ENCODE measurements around the gene PLA2G2F. TPM values are rescaled to one million over a fixed set of nuclear protein-coding genes. Genes with fewer than 3 reads are reported as not detected.

Gene PLA2G2F
- total RNA-seq, 1 donor = not detected

GRCh38 chr1:20108366-20109123, 30.6 kb upstream of the PLA2G2F start:
- no peak overlapping the region for H3K4me3 ChIP-seq (ENCODE audit: low read length)
- no peaks in the 10 kb centered on the region for H3K9me3 ChIP-seq (ENCODE audit: low read depth, low read length)
- H3K4me1 ChIP-seq (ENCODE audit: insufficient read depth, low read length) = no peaks in the 10 kb centered on the region
- H3K27me3 ChIP-seq (ENCODE audit: insufficient read depth, low read length) = no peaks in the 10 kb centered on the region

- Histone ChIP-seq H3K4me3 (ENCODE audit: low read length) (no peak overlapping the region), H3K4me1 (ENCODE audit: insufficient read depth, low read length) (no peaks in the 10 kb centered on the region), H3K9me3 (ENCODE audit: low read depth, low read length) (no peaks in the 10 kb centered on the region), H3K27me3 (ENCODE audit: insufficient read depth, low read length) (no peaks in the 10 kb centered on the region)
Measured at GRCh38 chr1:20109223-20109856, 29.8 kb upstream of the PLA2G2F start.

GRCh38 chr1:20110679-20111078, 28.4 kb upstream of the PLA2G2F start:
- Histone ChIP-seq H3K9me3 (ENCODE audit: low read depth, low read length) (no peaks in the 10 kb centered on the region), H3K4me3 (ENCODE audit: low read length) (no peak overlapping the region), H3K4me1 (ENCODE audit: insufficient read depth, low read length) (no peaks in the 10 kb centered on the region), H3K27me3 (ENCODE audit: insufficient read depth, low read length) (no peaks in the 10 kb centered on the region)

GRCh38 chr1:20111452-20111851, 27.7 kb upstream of the PLA2G2F start:
- H3K27me3 ChIP-seq (ENCODE audit: insufficient read depth, low read length) = no peaks in the 10 kb centered on the region
- H3K9me3 ChIP-seq (ENCODE audit: low read depth, low read length) = no peaks in the 10 kb centered on the region
- H3K4me1 ChIP-seq (ENCODE audit: insufficient read depth, low read length) = no peaks in the 10 kb centered on the region
- H3K4me3 ChIP-seq (ENCODE audit: low read length) = no peak overlapping the region

- no peaks in the 10 kb centered on the region for H3K4me1 ChIP-seq (ENCODE audit: insufficient read depth, low read length)
- no peaks in the 10 kb centered on the region for H3K9me3 ChIP-seq (ENCODE audit: low read depth, low read length)
- no peak overlapping the region for H3K4me3 ChIP-seq (ENCODE audit: low read length)
- no peaks in the 10 kb centered on the region for H3K27me3 ChIP-seq (ENCODE audit: insufficient read depth, low read length)
Measured at GRCh38 chr1:20112279-20113000, 26.7 kb upstream of the PLA2G2F start.

GRCh38 chr1:20114021-20114648, 25.0 kb upstream of the PLA2G2F start:
- Histone ChIP-seq H3K9me3 (ENCODE audit: low read depth, low read length) (no peaks in the 10 kb centered on the region), H3K27me3 (ENCODE audit: insufficient read depth, low read length) (no peaks in the 10 kb centered on the region)

GRCh38 chr1:20115479-20115878, 23.6 kb upstream of the PLA2G2F start:
- Histone ChIP-seq H3K4me3 (ENCODE audit: low read length) (no peak overlapping the region), H3K9me3 (ENCODE audit: low read depth, low read length) (no peaks in the 10 kb centered on the region), H3K4me1 (ENCODE audit: insufficient read depth, low read length) (peaks cover 13% of the 10 kb centered on the region), H3K27me3 (ENCODE audit: insufficient read depth, low read length) (no peaks in the 10 kb centered on the region)

More at GRCh38 chr1:20114021-20114648, 25.0 kb upstream of the PLA2G2F start:
- Histone ChIP-seq H3K4me3 (ENCODE audit: low read length) (no peak overlapping the region), H3K4me1 (ENCODE audit: insufficient read depth, low read length) (peaks cover 4% of the 10 kb centered on the region)

- H3K4me1 ChIP-seq (ENCODE audit: insufficient read depth, low read length) = peaks cover 13% of the 10 kb centered on the region
- no peaks in the 10 kb centered on the region for H3K27me3 ChIP-seq (ENCODE audit: insufficient read depth, low read length)
- no peaks in the 10 kb centered on the region for H3K9me3 ChIP-seq (ENCODE audit: low read depth, low read length)
- no peak overlapping the region for H3K4me3 ChIP-seq (ENCODE audit: low read length)
Measured at GRCh38 chr1:20115916-20116315, 23.2 kb upstream of the PLA2G2F start.

- Histone ChIP-seq H3K27me3 (ENCODE audit: insufficient read depth, low read length) (no peaks in the 10 kb centered on the region), H3K9me3 (ENCODE audit: low read depth, low read length) (no peaks in the 10 kb centered on the region), H3K4me1 (ENCODE audit: insufficient read depth, low read length) (peaks cover 13% of the 10 kb centered on the region), H3K4me3 (ENCODE audit: low read length) (no peak overlapping the region)
Measured at GRCh38 chr1:20117236-20117635, 21.9 kb upstream of the PLA2G2F start.

- Histone ChIP-seq H3K9me3 (ENCODE audit: low read depth, low read length) (no peaks in the 10 kb centered on the region), H3K4me1 (ENCODE audit: insufficient read depth, low read length) (peaks cover 23% of the 10 kb centered on the region), H3K4me3 (ENCODE audit: low read length) (no peak within 1 kb of the TSS)
Measured at GRCh38 chr1:20119347-20119746, 19.8 kb upstream of the PLA2G2F start, which contains the start of gene PLA2G2D. Gene PLA2G2D (minus strand): TSS chr1:20119536. CDS start chr1:20119498, 38 bp downstream.

GRCh38 chr1:20120796-20121195, 18.3 kb upstream of the PLA2G2F start:
- H3K4me3 ChIP-seq (ENCODE audit: low read length) = no peak overlapping the region
- H3K9me3 ChIP-seq (ENCODE audit: low read depth, low read length) = no peaks in the 10 kb centered on the region
- H3K27me3 ChIP-seq (ENCODE audit: insufficient read depth, low read length) = no peaks in the 10 kb centered on the region
- H3K4me1 ChIP-seq (ENCODE audit: insufficient read depth, low read length) = peaks cover 25% of the 10 kb centered on the region

More at GRCh38 chr1:20119347-20119746, 19.8 kb upstream of the PLA2G2F start, which contains the start of gene PLA2G2D:
- H3K27me3 ChIP-seq (ENCODE audit: insufficient read depth, low read length) = no peaks in the 10 kb centered on the region

GRCh38 chr1:20123722-20124455, 15.2 kb upstream of the PLA2G2F start:
- Histone ChIP-seq H3K4me1 (ENCODE audit: insufficient read depth, low read length) (peaks cover 24% of the 10 kb centered on the region), H3K4me3 (ENCODE audit: low read length) (no peak overlapping the region), H3K9me3 (ENCODE audit: low read depth, low read length) (no peaks in the 10 kb centered on the region), H3K27me3 (ENCODE audit: insufficient read depth, low read length) (no peaks in the 10 kb centered on the region)

GRCh38 chr1:20124456-20125057, 14.6 kb upstream of the PLA2G2F start:
- no peak overlapping the region for H3K4me3 ChIP-seq (ENCODE audit: low read length)
- H3K4me1 ChIP-seq (ENCODE audit: insufficient read depth, low read length) = peaks cover 20% of the 10 kb centered on the region
- H3K27me3 ChIP-seq (ENCODE audit: insufficient read depth, low read length) = no peaks in the 10 kb centered on the region
- H3K9me3 ChIP-seq (ENCODE audit: low read depth, low read length) = peaks cover under 1% of the 10 kb centered on the region

GRCh38 chr1:20125100-20125499, 14.0 kb upstream of the PLA2G2F start:
- no peaks in the 10 kb centered on the region for H3K27me3 ChIP-seq (ENCODE audit: insufficient read depth, low read length)
- peaks cover 5% of the 10 kb centered on the region for H3K9me3 ChIP-seq (ENCODE audit: low read depth, low read length)
- no peak overlapping the region for H3K4me3 ChIP-seq (ENCODE audit: low read length)
- peaks cover 15% of the 10 kb centered on the region for H3K4me1 ChIP-seq (ENCODE audit: insufficient read depth, low read length)
